Measurements from ENCODE around the gene PLPP4.

PLPP4 gene

DNA sequence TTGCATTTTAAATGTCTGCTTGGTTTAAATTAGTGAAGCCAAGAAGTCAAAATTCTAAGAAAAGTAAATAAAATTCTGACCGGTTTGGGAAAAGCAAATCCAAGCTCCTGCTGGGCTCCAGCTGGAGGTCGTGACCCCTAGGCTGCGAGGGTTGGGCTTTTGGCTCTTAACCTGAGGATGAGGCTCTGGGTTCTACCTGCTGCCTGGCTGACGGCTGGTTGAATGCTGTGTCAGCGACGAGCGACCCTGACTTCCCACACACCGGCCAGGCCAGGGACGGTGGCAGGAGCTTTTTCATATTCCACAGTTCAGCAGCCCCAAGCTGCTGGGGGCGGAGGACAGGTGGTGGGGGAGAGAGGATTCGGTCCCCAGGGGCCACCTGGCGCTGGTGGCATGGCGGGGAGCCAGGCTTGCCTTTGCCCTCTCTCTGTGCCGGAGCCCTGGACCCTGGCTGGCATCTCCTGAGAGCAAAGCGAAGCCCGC lies 843 bp upstream of the PLPP4 start:
- TF ChIP-seq, protein P1, sequence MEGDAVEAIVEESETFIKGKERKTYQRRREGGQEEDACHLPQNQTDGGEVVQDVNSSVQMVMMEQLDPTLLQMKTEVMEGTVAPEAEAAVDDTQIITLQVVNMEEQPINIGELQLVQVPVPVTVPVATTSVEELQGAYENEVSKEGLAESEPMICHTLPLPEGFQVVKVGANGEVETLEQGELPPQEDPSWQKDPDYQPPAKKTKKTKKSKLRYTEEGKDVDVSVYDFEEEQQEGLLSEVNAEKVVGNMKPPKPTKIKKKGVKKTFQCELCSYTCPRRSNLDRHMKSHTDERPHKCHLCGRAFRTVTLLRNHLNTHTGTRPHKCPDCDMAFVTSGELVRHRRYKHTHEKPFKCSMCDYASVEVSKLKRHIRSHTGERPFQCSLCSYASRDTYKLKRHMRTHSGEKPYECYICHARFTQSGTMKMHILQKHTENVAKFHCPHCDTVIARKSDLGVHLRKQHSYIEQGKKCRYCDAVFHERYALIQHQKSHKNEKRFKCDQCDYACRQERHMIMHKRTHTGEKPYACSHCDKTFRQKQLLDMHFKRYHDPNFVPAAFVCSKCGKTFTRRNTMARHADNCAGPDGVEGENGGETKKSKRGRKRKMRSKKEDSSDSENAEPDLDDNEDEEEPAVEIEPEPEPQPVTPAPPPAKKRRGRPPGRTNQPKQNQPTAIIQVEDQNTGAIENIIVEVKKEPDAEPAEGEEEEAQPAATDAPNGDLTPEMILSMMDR (conservative IDR thresholded peaks at IDR 0.05; ENCODE audit: low read depth, low read length) = no peak
- Histone ChIP-seq H3K36me3 (ENCODE audit: insufficient read depth) (no peaks in the 10 kb centered on the region), H3K4me1 (ENCODE audit: low read depth, poor library complexity, severe bottlenecking) (no peaks in the 10 kb centered on the region), H3K4me2 (peak overlapping the region; percentile 37; the same call in 1 of the 2 replicates), H3K27me3 (ENCODE audit: insufficient read depth, low read depth) (no peaks in the 10 kb centered on the region), H2AFZ (ENCODE audit: low read depth) (peak overlapping the region; percentile 69), H3K27ac (no peak overlapping the region), H3K9ac (no peak overlapping the region), H3K4me3 (IDR thresholded peaks at IDR 0.05; ENCODE audit: insufficient read depth, low read depth, low read length) (no peak overlapping the region), H3K79me2 (ENCODE audit: insufficient read depth, low read depth) (no peaks in the 10 kb centered on the region), H4K20me1 (ENCODE audit: insufficient read depth) (no peaks in the 10 kb centered on the region)

DNA sequence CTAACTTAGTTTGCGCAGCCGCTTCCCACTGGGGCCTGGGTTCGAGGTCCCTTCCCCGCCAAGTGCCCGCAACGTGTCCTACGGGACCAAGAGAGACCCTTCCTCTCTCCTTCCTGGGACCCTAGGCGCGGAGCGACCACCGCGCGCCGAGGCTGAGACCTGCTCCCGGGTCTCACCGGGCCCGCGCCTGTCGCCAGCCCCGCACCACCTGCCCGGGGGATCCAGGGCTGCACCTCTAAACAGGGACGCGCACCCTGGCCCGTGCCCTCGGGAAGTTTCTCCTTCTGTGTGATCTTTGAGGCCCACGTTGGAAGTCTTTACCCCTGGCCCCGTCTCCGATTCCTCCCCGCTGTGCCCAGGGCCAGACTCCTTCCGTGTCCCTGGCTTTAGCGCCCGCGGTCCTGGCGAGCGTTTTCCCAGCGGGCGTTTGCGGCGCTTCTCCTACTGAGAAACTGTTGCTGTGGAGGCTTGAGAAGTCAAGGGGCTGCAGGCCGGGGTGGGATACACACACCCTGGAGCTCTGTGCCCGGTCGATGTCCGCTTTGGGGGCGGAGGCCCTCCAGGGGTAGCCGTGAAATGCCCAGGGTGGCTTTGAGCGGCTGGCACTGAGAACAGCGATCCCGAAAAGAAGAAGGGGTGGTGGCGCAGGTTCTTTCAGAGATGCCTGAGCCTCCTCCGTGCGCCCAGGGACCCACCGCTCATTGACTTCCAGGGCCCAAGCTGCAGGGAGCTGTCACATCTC lies 575 bp downstream of the PLPP4 start:
- Histone ChIP-seq H3K27me3 (ENCODE audit: insufficient read depth, low read depth) (no peaks in the 10 kb centered on the region), H4K20me1 (ENCODE audit: insufficient read depth) (no peaks in the 10 kb centered on the region), H3K4me2 (peak overlapping the region; percentile 17; the same call in 1 of the 2 replicates), H2AFZ (ENCODE audit: low read depth) (peak overlapping the region; percentile 34; the same call in 1 of the 2 replicates), H3K4me1 (ENCODE audit: low read depth, poor library complexity, severe bottlenecking) (no peaks in the 10 kb centered on the region), H3K4me3 (IDR thresholded peaks at IDR 0.05; ENCODE audit: insufficient read depth, low read depth, low read length) (no peak overlapping the region), H3K79me2 (ENCODE audit: insufficient read depth, low read depth) (no peaks in the 10 kb centered on the region), H3K9ac (no peak overlapping the region), H3K36me3 (ENCODE audit: insufficient read depth) (no peaks in the 10 kb centered on the region), H3K27ac (no peak overlapping the region)
- TF ChIP-seq, protein P1 (conservative IDR thresholded peaks at IDR 0.05; ENCODE audit: low read depth, low read length) = no peak

DNA sequence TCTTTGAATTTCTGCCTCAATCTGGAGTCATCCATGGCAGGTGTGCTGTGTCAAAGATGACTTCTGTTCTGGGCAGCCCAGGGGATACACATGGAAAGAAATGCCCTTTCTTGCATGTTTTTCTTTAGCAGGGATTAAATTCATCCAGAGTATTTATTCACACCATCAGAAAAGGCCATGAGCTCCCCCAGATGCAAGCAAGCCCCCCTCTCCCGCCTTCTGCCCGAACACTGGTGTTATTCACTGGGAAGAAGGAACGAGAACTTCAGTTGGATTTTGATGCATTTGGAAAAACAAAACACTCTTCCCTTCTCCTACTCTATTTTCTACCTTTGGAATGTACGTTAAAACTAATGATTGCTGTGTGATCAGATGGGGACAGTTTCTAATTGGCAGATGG lies 1.4 kb downstream of the PLPP4 start:
- TF ChIP-seq, protein P1 (conservative IDR thresholded peaks at IDR 0.05; ENCODE audit: low read depth, low read length) = no peak
- no peak overlapping the region for H3K9ac ChIP-seq
- H4K20me1 ChIP-seq (ENCODE audit: insufficient read depth) = no peaks in the 10 kb centered on the region
- no peak overlapping the region for H3K4me3 ChIP-seq (IDR thresholded peaks at IDR 0.05; ENCODE audit: insufficient read depth, low read depth, low read length)
- H3K4me1 ChIP-seq (ENCODE audit: low read depth, poor library complexity, severe bottlenecking) = no peaks in the 10 kb centered on the region
- H3K79me2 ChIP-seq (ENCODE audit: insufficient read depth, low read depth) = no peaks in the 10 kb centered on the region
- H2AFZ ChIP-seq (ENCODE audit: low read depth) = no peak overlapping the region
- H3K27ac ChIP-seq = no peak overlapping the region
- no peaks in the 10 kb centered on the region for H3K36me3 ChIP-seq (ENCODE audit: insufficient read depth)
- H3K4me2 ChIP-seq = no peak overlapping the region
- no peaks in the 10 kb centered on the region for H3K27me3 ChIP-seq (ENCODE audit: insufficient read depth, low read depth)

DNA sequence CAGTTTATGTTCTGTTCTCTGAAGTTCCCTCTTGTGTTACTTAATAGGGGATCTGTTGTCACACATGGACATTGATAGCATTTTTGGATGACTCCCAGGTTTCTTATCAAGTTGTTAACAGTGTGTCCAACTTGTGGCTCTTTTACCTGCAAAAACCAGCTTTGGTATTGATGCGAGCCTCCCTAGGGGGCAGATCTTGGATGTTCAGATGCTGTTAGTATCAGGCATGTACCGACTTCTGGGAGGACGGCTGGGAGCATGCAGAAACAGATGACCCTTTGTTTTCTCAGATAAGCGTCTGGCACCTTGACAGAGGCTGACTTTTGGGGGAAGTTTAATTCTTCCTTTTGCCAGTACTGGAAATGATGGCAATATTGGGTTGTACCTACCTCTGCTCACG lies 2.2 kb downstream of the PLPP4 start:
- Histone ChIP-seq H3K9ac (no peak overlapping the region), H3K27ac (no peak overlapping the region), H4K20me1 (ENCODE audit: insufficient read depth) (no peaks in the 10 kb centered on the region), H3K27me3 (ENCODE audit: insufficient read depth, low read depth) (no peaks in the 10 kb centered on the region), H3K79me2 (ENCODE audit: insufficient read depth, low read depth) (no peaks in the 10 kb centered on the region), H3K36me3 (ENCODE audit: insufficient read depth) (no peaks in the 10 kb centered on the region), H3K4me1 (ENCODE audit: low read depth, poor library complexity, severe bottlenecking) (no peaks in the 10 kb centered on the region), H3K4me3 (IDR thresholded peaks at IDR 0.05; ENCODE audit: insufficient read depth, low read depth, low read length) (no peak overlapping the region), H3K4me2 (no peak overlapping the region), H2AFZ (ENCODE audit: low read depth) (no peak overlapping the region)
- TF ChIP-seq, protein P1 (conservative IDR thresholded peaks at IDR 0.05; ENCODE audit: low read depth, low read length) = no peak
